Right ventricle myocardium superior (tissue), 1 donor: ENCODE results near the gene LBX2. TPM values are rescaled to one million over a fixed set of nuclear protein-coding genes. Genes with fewer than 3 reads are reported as not detected.
A peak's percentile ranks its signal among the peaks of the same experiment; 100 is the strongest.
"Not testable (repeated sequence)": the region's sequence is repeated elsewhere in the genome, so short reads cannot be mapped to it uniquely, and the experiment has no call there.

ENCODE experiments used
- ATAC-seq: fragments of 200-7000 bp; cut with Tn5 transposase; one replicate; pipeline ENCODE4 v1.9.1; 2020; ENCODE audit warnings: mild to moderate bottlenecking; ENCODE audit not compliant: poor library complexity
- DNase-seq: peaks from one replicate; pipeline ENCODE4 v3.0.0-alpha.2; 2020
- intact Hi-C: fragments of 100-400 bp; cut with DNase I; formaldehyde crosslinking; loops from one replicate; pipeline ENCODE4 v1.11.2; 2022
- total RNA-seq: library from RNA; stranded (reverse); fragmentation: NEBNext Ultra II Directional; extraction: Animal tissue kit (Norgen Biotek cat#: 25700); gene quantifications from one replicate; pipeline ENCODE4 v1.2.1, GENCODE V29; 2021
- donor health status: DM: no; HTN: yes; CAD: no; lungs with severe emphysema.

The LBX2 gene
- total RNA-seq, 1 donor from 2014 or later, result 0.16 TPM

- DNase-seq (no peak), ATAC-seq (no peak)
- intact Hi-C loops, result no loop called here
Measured at GRCh38 chr2:74495440-74495839, 4.0 kb downstream of the LBX2 start.

- intact Hi-C loops, result no loop called here
- ATAC-seq (no peak), DNase-seq (no peak)
Measured at GRCh38 chr2:74493546-74493945, 5.9 kb downstream of the LBX2 start.

GRCh38 chr2:74491648-74492544, 7.5 kb downstream of the LBX2 start:
- DNase-seq, result no peak
- intact Hi-C loops, result no loop called here
- no peak for ATAC-seq

GRCh38 chr2:74489906-74490305, 9.5 kb downstream of the LBX2 start:
- no peak for ATAC-seq
- DNase-seq, result no peak
- intact Hi-C loops, result no loop called here

- no peak for DNase-seq
- ATAC-seq, result no peak
- intact Hi-C loops, result no loop called here
Measured at GRCh38 chr2:74488643-74489481, 10.5 kb downstream of the LBX2 start.

- no peak for ATAC-seq
- intact Hi-C loops, result no loop called here
Measured at GRCh38 chr2:74486141-74486540, 13.3 kb downstream of the LBX2 start.

GRCh38 chr2:74483675-74484164, 15.7 kb downstream of the LBX2 start:
- not testable (repeated sequence) for ATAC-seq, DNase-seq
- intact Hi-C loops, result loop anchor here (2.0 to 5.0 kb wide), 2 partner anchors 17 to 104 kb away; no protein-coding TSS in a partner anchor

More at GRCh38 chr2:74486141-74486540, 13.3 kb downstream of the LBX2 start:
- DNase-seq, result no peak

- peak; percentile 99 for ATAC-seq
- peak; percentile 97 for DNase-seq
- intact Hi-C loops, result loop anchor here (5.0 kb wide), 1 partner anchor 104 kb away; no protein-coding TSS in a partner anchor
Measured at GRCh38 chr2:74482801-74483674, 16.4 kb downstream of the LBX2 start, which contains the start of the genes CCDC142 and TTC31. Gene CCDC142, minus strand, starts transcription at chr2:74482998. Its CDS starts 161 bp downstream, at chr2:74482837. Gene TTC31, plus strand, starts transcription at chr2:74483081. Its CDS starts 15 bp downstream, at chr2:74483096.

GRCh38 chr2:74481961-74482800, 17.2 kb downstream of the LBX2 start:
- peak; percentile 80 for DNase-seq
- intact Hi-C loops, result loop anchor here (5.0 kb wide), 1 partner anchor 105 kb away; no protein-coding TSS in a partner anchor
- ATAC-seq, result peak; percentile 71

- ATAC-seq (no peak), DNase-seq (no peak)
- intact Hi-C loops, result loop anchor here (5.0 kb wide), 1 partner anchor 106 kb away; no protein-coding TSS in a partner anchor
Measured at GRCh38 chr2:74481431-74481830, 18.0 kb downstream of the LBX2 start.

GRCh38 chr2:74474899-74475298, 24.5 kb downstream of the LBX2 start:
- intact Hi-C loops, result no loop called here
- ATAC-seq (no peak), DNase-seq (no peak)

GRCh38 chr2:74474481-74474880, 24.9 kb downstream of the LBX2 start:
- DNase-seq (no peak), ATAC-seq (no peak)
- intact Hi-C loops, result no loop called here

GRCh38 chr2:74472945-74473258, 26.5 kb downstream of the LBX2 start:
- DNase-seq, result no peak
- ATAC-seq, result peak; percentile 6
- intact Hi-C loops, result no loop called here

GRCh38 chr2:74472086-74472944, 27.1 kb downstream of the LBX2 start, which contains the start of gene MRPL53:
Gene MRPL53, minus strand, starts transcription at chr2:74472680. Its CDS starts 20 bp downstream, at chr2:74472660.
- peak; percentile 97 for ATAC-seq
- intact Hi-C loops, result no loop called here
- peak; percentile 97 for DNase-seq

- ATAC-seq (no peak), DNase-seq (no peak)
- intact Hi-C loops, result no loop called here
Measured at GRCh38 chr2:74471332-74472065, 27.9 kb downstream of the LBX2 start.

GRCh38 chr2:74470742-74471141, 28.7 kb downstream of the LBX2 start:
- DNase-seq, intact Hi-C loops, ATAC-seq: not testable (repeated sequence)
